AG04449 (cell line): ENCODE results near the gene BHLHE23.

Source experiments
- CTCF ChIA-PET: fragments of 350-600 bp; formaldehyde crosslinking; extraction: SDS; loops from one replicate; lab custom pipeline; 2021; ENCODE audit warnings: antibody characterized with exemption; lab: Yijun Ruan, JAX
- POLR2A ChIA-PET: fragments of 400-600, 350-600 bp; formaldehyde crosslinking; extraction: SDS; loops from one replicate; lab custom pipeline; 2020; ENCODE audit warnings: antibody characterized with exemption, inconsistent platforms; lab: Yijun Ruan, JAX
- DNase-seq: peaks from one replicate; pipeline ENCODE4 v3.0.0-alpha.2; 2010; ENCODE audit warnings: low read depth, low spot score
- H3K4me3 ChIP-seq: 2 replicates; pipeline ENCODE4 v1.5.1; 2011; ENCODE audit warnings: low read depth, mild to moderate bottlenecking, control low read depth, low read length
- TF ChIP-seq, protein P1 (sequence below): IDR thresholded peaks from one replicate; pipeline ENCODE4 v1.5.1; 2011; ENCODE audit warnings: mild to moderate bottlenecking, moderate library complexity, low read length, control low read depth, inconsistent platforms; ENCODE audit not compliant: insufficient read depth; ENCODE audit errors: missing control alignments

BHLHE23 gene

DNA sequence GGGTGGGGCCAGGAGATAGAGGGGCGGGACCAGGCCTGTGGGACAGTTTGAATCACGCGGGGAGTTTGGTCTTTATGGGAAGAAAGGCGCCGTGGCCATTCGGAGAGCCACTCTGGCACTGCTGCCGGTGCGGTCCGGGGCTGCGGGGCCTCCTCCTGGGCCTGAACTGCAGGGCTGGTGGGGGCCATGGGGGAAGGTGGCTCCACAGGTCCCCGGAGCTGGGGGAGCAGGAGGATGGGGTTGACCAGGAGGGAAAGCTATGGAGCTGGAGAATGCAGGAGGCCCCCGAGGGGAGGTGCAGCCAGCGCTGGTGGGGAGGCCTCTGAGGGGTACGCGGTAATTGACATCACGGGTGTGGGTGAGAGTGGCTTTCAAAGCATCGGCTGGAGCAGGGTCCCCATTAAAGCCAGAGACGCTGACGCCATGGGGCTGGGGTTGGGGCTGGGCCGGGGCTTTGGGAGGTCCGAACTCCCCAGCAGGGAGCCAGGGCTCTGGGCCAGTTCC, 1.8 kb upstream of the BHLHE23 start:
- H3K4me3 ChIP-seq, result no peak overlapping the region
- TF ChIP-seq, protein P1, sequence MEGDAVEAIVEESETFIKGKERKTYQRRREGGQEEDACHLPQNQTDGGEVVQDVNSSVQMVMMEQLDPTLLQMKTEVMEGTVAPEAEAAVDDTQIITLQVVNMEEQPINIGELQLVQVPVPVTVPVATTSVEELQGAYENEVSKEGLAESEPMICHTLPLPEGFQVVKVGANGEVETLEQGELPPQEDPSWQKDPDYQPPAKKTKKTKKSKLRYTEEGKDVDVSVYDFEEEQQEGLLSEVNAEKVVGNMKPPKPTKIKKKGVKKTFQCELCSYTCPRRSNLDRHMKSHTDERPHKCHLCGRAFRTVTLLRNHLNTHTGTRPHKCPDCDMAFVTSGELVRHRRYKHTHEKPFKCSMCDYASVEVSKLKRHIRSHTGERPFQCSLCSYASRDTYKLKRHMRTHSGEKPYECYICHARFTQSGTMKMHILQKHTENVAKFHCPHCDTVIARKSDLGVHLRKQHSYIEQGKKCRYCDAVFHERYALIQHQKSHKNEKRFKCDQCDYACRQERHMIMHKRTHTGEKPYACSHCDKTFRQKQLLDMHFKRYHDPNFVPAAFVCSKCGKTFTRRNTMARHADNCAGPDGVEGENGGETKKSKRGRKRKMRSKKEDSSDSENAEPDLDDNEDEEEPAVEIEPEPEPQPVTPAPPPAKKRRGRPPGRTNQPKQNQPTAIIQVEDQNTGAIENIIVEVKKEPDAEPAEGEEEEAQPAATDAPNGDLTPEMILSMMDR, result no peak
- ChIA-PET POLR2A (interaction anchor here (0.9 kb wide), 1 partner anchor 36 kb away, joined by 3 read pairs; no protein-coding TSS in a partner anchor), CTCF (interaction anchor here (0.6 to 2.6 kb wide), 29 partner anchors 11 to 200 kb away, joined by 3 to 30 read pairs (median 4); no protein-coding TSS in a partner anchor)
- DNase-seq, result no peak

DNA sequence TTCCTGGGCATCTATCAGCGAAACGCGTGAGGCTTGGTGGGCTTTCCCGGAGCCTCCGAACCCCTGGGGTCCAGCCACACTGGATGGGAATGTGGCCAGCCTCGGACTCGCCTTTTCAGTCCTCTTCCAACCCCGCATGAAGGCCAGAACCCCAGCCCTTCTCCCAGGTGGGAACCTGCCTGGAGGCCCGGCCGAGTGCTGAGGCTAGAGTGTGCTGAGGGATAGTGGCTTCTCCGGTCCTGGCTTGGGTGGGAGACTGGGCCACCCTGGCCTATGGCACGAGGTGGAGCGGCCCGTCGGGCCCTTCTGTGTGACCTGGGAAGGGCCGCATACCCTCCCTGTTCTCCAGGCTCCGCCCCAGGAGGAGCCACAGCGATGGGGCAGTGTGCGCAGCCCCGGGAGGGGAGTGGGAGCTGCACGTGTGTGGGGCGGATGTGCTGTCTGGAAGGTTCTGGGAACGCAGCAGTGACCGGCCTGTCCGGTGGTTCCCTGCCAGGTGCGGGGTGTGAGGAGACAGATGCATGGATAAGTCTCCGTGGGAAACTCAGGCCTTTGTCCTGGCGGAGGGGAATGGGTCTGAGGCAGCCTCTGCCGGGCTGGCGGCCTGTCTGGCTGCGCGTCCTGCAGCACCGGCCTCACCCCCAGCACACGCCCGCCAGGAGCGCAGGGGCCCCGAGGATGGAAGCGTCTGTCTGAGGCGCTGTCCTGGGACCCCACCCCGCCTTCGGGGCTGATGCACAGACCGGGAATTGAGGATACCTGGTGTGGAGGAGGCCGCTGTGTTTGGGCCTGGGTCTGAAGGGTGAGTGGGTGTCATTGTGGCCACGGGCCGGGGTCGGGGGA, 1.1 kb upstream of the BHLHE23 start:
- H3K4me3 ChIP-seq, result no peak overlapping the region
- TF ChIP-seq, protein P1, result no peak
- no peak for DNase-seq
- ChIA-PET CTCF (interaction anchor here (1.0 to 2.6 kb wide), 13 partner anchors 12 to 200 kb away, joined by 3 to 30 read pairs (median 8); no protein-coding TSS in a partner anchor), POLR2A (no interaction called here)

DNA sequence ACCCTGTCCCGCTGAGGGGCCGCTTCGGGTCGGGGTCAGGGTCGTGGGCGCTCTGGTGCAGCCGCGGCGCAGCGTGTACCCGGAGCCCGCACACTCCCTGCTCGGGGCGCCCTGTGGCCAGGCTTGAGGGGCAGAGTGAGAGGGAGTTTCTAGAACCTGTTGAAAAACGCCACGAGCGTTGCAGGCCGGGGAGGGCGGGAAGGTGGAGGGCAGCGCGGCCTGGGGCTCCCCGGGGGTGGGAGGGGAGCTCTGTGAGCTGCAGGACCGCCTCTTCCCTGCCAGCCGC, 539 bp upstream of the BHLHE23 start:
- CTCF ChIA-PET, result interaction anchor here (2.6 kb wide), 1 partner anchor 133 kb away, joined by 27 read pairs; no protein-coding TSS in a partner anchor
- DNase-seq, result no peak
- H3K4me3 ChIP-seq, result no peak overlapping the region
- POLR2A ChIA-PET, result no interaction called here
- TF ChIP-seq, protein P1, result no peak

- H3K4me3 ChIP-seq, result no peak overlapping the region
- TF ChIP-seq, protein P1, result no peak
- ChIA-PET CTCF (interaction anchor here (0.7 kb wide), 1 partner anchor 133 kb away, joined by 3 read pairs; no protein-coding TSS in a partner anchor), POLR2A (no interaction called here)
- no peak for DNase-seq
Observed at GRCh38 chr20:63005862-63006539, 763 bp downstream of the BHLHE23 start.

GRCh38 chr20:63005365-63005861, 1.4 kb downstream of the BHLHE23 start:
- POLR2A ChIA-PET, result no interaction called here
- CTCF ChIA-PET, result no interaction called here
- TF ChIP-seq, protein P1, result no peak
- DNase-seq, result no peak
- H3K4me3 ChIP-seq, result no peak overlapping the region
